Adrenal gland (tissue), 12 donors: ENCODE measurements around the gene RCL1. TPM values are rescaled to one million over a fixed set of nuclear protein-coding genes. Genes with fewer than 3 reads are reported as not detected.

ENCODE experiments used
- DNase-seq, 7 donors: peaks; one replicate each; pipeline ENCODE4 v3.0.0-alpha.2; 2019 to 2020
- H3K27ac ChIP-seq, 5 donors: fragments of 200-600 bp; sonication (generic) in 4 of 5; 1 replicate in 3 of 5; 2 replicates in 2 of 5; pipeline versions ENCODE4 v1.5.1 to v1.8.0; 2016 to 2020; ENCODE audit warnings: mild to moderate bottlenecking in 1 of 5
- H3K27me3 ChIP-seq: fragments of 200-600 bp; 2 replicates; pipeline ENCODE4 v1.8.0; 2021
- H3K36me3 ChIP-seq, 2 donors: fragments of 200-600 bp; replicated peaks in 1 of 2; 1 replicate in 1 of 2; 2 replicates in 1 of 2; pipeline versions ENCODE4 v1.5.1 to v1.8.0; 2018 to 2022
- H3K4me1 ChIP-seq, 2 donors: fragments of 200-600 bp; replicated peaks in 1 of 2; 1 replicate in 1 of 2; 2 replicates in 1 of 2; pipeline versions ENCODE4 v1.5.1 to v1.8.0; 2018 to 2021
- H3K4me3 ChIP-seq, 4 donors: fragments of 200-600 bp; sonication (generic) in 3 of 4; one replicate each; pipeline ENCODE4 v1.5.1; 2016 to 2018
- H3K9me3 ChIP-seq, 3 donors: fragments of 200-600 bp; sonication (generic) in 1 of 3; replicated peaks in 1 of 3; 1 replicate in 2 of 3; 2 replicates in 1 of 3; pipeline versions ENCODE4 v1.5.1 to v1.8.0; 2016 to 2021
- POLR2A ChIP-seq, 2 donors: fragments of 450-650 bp; IDR thresholded peaks; one replicate each; pipeline ENCODE4 v1.6.1; 2017; ENCODE audit warnings: antibody characterized with exemption in 2 of 2, mild to moderate bottlenecking in 2 of 2, moderate library complexity in 1 of 2
- WGBS, 4 donors: extraction: QIAGEN DNeasy Blood & Tissue Kit in 2 of 4; methylation state at CpG; one replicate each; pipeline versions ENCODE4 v1.1.5 to v1.1.7; 2013 to 2017; 5-methylcytosine and 5-hydroxymethylcytosine counted together
- intact Hi-C, 2 donors: fragments of 100-400 bp; cut with DNase I; formaldehyde crosslinking; loops; one replicate each; pipeline versions ENCODE4 v1.14.1 to v1.15.0; 2022 to 2023
- polyA plus RNA-seq, 3 donors: library from polyadenylated mRNA; stranded (reverse); fragments of 200-250 nt in 2 of 3; fragments of 350-450 nt in 1 of 3; fragmentation: Illumina TruSeq in 1 of 3; extraction: RNeasy Lipid Tissue Mini Kit (QIAGEN cat#74804) in 1 of 3; gene quantifications; one replicate each; pipeline ENCODE4 v1.2.3, GENCODE V29; 2013 to 2014
- total RNA-seq, 9 donors: library from RNA; depleted of rRNA in 4 of 9; stranded (reverse); fragments of >200 nt in 4 of 9; fragments of 120-200 nt in 1 of 9; fragmentation: NEBNext Ultra II Directional in 1 of 9; extraction: Animal tissue kit (Norgen Biotek cat#: 25700) in 1 of 9; gene quantifications; one replicate each; pipeline versions ENCODE4 v1.1.0 to v1.2.4, GENCODE V29; 2013 to 2023
- TF ChIP-seq, protein P1 (sequence below), 6 experiments: fragments of 450-650 bp in 4 of 6; fragments of 200-600 bp in 2 of 6; sonication (generic) in 1 of 6; IDR thresholded peaks; 1 replicate in 5 of 6; 2 replicates in 1 of 6; pipeline versions ENCODE4 v1.5.1 to v1.8.0; 2016 to 2021; ENCODE audit warnings: antibody characterized with exemption in 6 of 6, mild to moderate bottlenecking in 2 of 6, moderate library complexity in 1 of 6
- donor health status: healthy with polysubstance abuse.
- donor health status: Bipolar disorder and iron deficiency.
- donor health status: DM: yes; HTN: yes; CAD: no.
- donor health status: DM: no; HTN: no; CAD: no.
- donor health status: DM: no; HTN: no; CAD: no.
- donor health status: DM: yes; HTN: yes; CAD: no.

RCL1 gene
- total and polyA plus RNA-seq, 12 donors, result 15.4 to 33.4 (median 22.6) TPM

DNA sequence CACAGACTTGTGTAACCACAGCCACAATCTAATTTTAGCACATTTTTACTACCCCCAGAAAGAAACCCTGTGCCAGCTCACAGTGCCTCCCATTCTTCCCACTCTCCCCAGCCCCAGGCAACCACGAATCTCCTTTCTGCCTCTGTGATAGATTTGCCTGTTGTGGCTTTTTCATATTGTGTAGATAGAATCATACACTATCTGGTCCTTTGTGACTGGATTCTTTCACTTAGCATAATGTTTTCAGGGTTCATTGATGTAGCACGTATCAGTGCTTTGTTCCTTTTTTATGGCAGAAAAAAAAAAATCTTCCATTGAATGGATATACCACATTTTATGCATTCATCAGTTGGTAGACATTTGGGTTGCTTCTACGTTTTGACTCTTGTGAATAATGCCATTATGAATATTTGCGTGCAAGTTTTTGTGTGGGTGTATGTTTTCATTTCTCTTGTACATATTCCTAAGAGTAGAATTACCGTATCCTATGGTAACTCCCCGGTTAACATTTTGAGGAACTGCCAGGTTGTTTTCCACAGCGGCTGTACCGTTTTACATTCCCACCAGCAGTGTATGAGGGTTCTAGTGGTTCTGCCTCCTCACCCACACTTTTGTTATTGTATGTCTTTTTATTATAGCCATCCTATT, 64.5 kb downstream of the RCL1 start:
- Histone ChIP-seq H3K4me3 (no peak overlapping the region), H3K4me1 (peaks cover 0 to 2% of the 10 kb centered on the region in 2 donors), H3K27ac (peak overlapping the region in 1 of 5 donors; percentile 1), H3K27me3 (no peaks in the 10 kb centered on the region), H3K9me3 (no peaks in the 10 kb centered on the region), H3K36me3 (peaks cover 0 to 28% of the 10 kb centered on the region in 2 donors)
- WGBS, 4 donors, result 79 to 84% (median 80%) methylated on average over 8 of the region's 8 CpGs
- intact Hi-C loops, result no loop called here
- DNase-seq, result no peak
- TF ChIP-seq, protein P1, sequence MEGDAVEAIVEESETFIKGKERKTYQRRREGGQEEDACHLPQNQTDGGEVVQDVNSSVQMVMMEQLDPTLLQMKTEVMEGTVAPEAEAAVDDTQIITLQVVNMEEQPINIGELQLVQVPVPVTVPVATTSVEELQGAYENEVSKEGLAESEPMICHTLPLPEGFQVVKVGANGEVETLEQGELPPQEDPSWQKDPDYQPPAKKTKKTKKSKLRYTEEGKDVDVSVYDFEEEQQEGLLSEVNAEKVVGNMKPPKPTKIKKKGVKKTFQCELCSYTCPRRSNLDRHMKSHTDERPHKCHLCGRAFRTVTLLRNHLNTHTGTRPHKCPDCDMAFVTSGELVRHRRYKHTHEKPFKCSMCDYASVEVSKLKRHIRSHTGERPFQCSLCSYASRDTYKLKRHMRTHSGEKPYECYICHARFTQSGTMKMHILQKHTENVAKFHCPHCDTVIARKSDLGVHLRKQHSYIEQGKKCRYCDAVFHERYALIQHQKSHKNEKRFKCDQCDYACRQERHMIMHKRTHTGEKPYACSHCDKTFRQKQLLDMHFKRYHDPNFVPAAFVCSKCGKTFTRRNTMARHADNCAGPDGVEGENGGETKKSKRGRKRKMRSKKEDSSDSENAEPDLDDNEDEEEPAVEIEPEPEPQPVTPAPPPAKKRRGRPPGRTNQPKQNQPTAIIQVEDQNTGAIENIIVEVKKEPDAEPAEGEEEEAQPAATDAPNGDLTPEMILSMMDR (IDR thresholded peaks at IDR 0.05), result no peak
- TF ChIP-seq POLR2A (IDR thresholded peaks at IDR 0.05), result no peak

GRCh38 chr9:4859035-4859434, 66.3 kb downstream of the RCL1 start:
- no peak for DNase-seq
- intact Hi-C loops, result no loop called here
- TF ChIP-seq POLR2A (IDR thresholded peaks at IDR 0.05), result no peak
- TF ChIP-seq, protein P1 (IDR thresholded peaks at IDR 0.05), result no peak

DNA sequence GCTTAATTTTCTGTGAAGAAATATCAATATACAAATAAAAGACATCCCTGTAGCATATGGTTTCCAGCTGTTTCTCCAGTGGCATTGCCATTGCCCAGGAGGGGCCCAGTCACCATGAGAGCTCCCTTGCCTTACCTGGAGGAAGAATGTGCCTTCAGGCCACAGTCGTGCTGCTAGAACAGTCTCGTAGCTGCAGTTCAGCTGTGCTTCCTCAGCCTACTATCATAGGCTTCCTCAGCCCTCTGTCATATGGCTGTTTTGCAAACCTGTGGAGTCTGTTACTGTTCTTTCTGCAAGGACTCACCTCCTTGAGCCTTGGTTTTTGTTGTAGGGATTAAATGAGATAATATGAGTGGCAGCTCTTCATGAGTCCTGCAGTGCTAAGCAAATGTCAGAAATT, 67.6 kb downstream of the RCL1 start:
- 44 to 97% (median 75%) methylated on average over 2 of the region's 2 CpGs for WGBS, 4 donors
- DNase-seq, result no peak
- Histone ChIP-seq H3K27ac (no peak overlapping the region), H3K27me3 (no peaks in the 10 kb centered on the region), H3K36me3 (peaks cover 0 to 14% of the 10 kb centered on the region in 2 donors), H3K4me1 (no peaks in the 10 kb centered on the region), H3K9me3 (no peaks in the 10 kb centered on the region), H3K4me3 (no peak overlapping the region)
- TF ChIP-seq POLR2A (IDR thresholded peaks at IDR 0.05), result no peak
- TF ChIP-seq, protein P1 (IDR thresholded peaks at IDR 0.05), result no peak
- intact Hi-C loops, result no loop called here

More at GRCh38 chr9:4859035-4859434, 66.3 kb downstream of the RCL1 start:
- Histone ChIP-seq H3K4me3 (no peak overlapping the region), H3K36me3 (peaks cover 0 to 15% of the 10 kb centered on the region in 2 donors), H3K27ac (no peak overlapping the region), H3K4me1 (no peaks in the 10 kb centered on the region), H3K27me3 (no peaks in the 10 kb centered on the region), H3K9me3 (no peaks in the 10 kb centered on the region)
- WGBS, 4 donors, result 93 to 98% (median 96%) methylated on average over 6 of the region's 6 CpGs

DNA sequence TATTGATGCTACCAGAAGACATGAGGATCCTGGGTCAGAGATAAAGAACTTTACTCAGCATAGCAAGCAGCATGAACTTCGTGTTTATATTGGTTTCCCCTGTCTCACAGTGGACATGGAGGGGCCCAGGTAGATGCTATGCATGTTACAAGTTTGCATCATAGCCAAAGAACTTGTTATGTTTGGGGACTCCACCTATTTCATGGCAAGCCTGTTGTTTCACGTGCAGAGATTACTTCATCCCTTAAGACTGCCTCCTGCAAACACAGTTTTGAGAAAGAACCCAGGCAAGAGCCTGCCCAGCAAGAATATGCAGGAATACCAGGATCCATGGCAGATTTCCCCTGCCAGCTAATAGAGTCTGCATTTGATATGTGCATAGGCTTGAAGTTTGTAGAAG, 68.4 kb downstream of the RCL1 start:
- Histone ChIP-seq H3K4me1 (no peaks in the 10 kb centered on the region), H3K9me3 (no peaks in the 10 kb centered on the region), H3K27me3 (no peaks in the 10 kb centered on the region), H3K27ac (no peak overlapping the region), H3K4me3 (no peak overlapping the region), H3K36me3 (peaks cover 0 to 14% of the 10 kb centered on the region in 2 donors)
- intact Hi-C loops, result no loop called here
- DNase-seq, result no peak
- WGBS, 4 donors, result 90 to 100% (median 92%) methylated on average over 2 of the region's 2 CpGs
- no peak for TF ChIP-seq POLR2A (IDR thresholded peaks at IDR 0.05)
- TF ChIP-seq, protein P1 (IDR thresholded peaks at IDR 0.05), result no peak
